ENCODE results near the gene METTL3. TPM values are rescaled to one million over a fixed set of nuclear protein-coding genes. Genes with fewer than 3 reads are reported as not detected.

METTL3 gene
- total and polyA plus RNA-seq, 2 of the 13 experiments (the other 11 are each of a cell fraction or from before 2014, with no cell fraction given): 123 to 130 TPM

GRCh38 chr14:21475767-21476522 lies 35.2 kb downstream of the METTL3 start (continued):
- peak; percentile 58; the same call in 1 of the 2 replicates for TF ChIP-seq FOXP4 (CRISPR knock-in tag; IDR thresholded peaks at IDR 0.05)
- TF ChIP-seq SOX13 (IDR thresholded peaks at IDR 0.05): no peak
- 0 out of 4 replicates have a peak, but pooled peaks of 1 of the 2 experiments have one; percentile 7 for TF ChIP-seq SOX13 (CRISPR knock-in tag; conservative IDR thresholded peaks at IDR 0.05 in 1 of 2, IDR thresholded peaks at IDR 0.05 in 1 of 2)
- TF ChIP-seq UBTF (CRISPR knock-in tag; IDR thresholded peaks at IDR 0.05): no peak
- TF ChIP-seq ZNF614 (CRISPR knock-in tag; IDR thresholded peaks at IDR 0.05; ENCODE audit: borderline replicate concordance): peak; percentile 12; the same call in 1 of the 2 replicates
- 0 out of 2 replicates have a peak, but pooled peaks have one; percentile 54 for TF ChIP-seq SMARCC2 (IDR thresholded peaks at IDR 0.05)
- TF ChIP-seq, protein P1, sequence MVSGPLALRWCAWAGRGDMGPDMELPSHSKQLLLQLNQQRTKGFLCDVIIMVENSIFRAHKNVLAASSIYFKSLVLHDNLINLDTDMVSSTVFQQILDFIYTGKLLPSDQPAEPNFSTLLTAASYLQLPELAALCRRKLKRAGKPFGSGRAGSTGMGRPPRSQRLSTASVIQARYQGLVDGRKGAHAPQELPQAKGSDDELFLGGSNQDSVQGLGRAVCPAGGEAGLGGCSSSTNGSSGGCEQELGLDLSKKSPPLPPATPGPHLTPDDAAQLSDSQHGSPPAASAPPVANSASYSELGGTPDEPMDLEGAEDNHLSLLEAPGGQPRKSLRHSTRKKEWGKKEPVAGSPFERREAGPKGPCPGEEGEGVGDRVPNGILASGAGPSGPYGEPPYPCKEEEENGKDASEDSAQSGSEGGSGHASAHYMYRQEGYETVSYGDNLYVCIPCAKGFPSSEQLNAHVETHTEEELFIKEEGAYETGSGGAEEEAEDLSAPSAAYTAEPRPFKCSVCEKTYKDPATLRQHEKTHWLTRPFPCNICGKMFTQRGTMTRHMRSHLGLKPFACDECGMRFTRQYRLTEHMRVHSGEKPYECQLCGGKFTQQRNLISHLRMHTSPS (CRISPR knock-in tag; IDR thresholded peaks at IDR 0.05; ENCODE audit: low read depth): no peak
- TF ChIP-seq, protein P2, sequence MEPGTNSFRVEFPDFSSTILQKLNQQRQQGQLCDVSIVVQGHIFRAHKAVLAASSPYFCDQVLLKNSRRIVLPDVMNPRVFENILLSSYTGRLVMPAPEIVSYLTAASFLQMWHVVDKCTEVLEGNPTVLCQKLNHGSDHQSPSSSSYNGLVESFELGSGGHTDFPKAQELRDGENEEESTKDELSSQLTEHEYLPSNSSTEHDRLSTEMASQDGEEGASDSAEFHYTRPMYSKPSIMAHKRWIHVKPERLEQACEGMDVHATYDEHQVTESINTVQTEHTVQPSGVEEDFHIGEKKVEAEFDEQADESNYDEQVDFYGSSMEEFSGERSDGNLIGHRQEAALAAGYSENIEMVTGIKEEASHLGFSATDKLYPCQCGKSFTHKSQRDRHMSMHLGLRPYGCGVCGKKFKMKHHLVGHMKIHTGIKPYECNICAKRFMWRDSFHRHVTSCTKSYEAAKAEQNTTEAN (CRISPR knock-in tag; conservative IDR thresholded peaks at IDR 0.05): no peak
- TF ChIP-seq, protein P3, sequence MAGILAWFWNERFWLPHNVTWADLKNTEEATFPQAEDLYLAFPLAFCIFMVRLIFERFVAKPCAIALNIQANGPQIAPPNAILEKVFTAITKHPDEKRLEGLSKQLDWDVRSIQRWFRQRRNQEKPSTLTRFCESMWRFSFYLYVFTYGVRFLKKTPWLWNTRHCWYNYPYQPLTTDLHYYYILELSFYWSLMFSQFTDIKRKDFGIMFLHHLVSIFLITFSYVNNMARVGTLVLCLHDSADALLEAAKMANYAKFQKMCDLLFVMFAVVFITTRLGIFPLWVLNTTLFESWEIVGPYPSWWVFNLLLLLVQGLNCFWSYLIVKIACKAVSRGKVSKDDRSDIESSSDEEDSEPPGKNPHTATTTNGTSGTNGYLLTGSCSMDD (CRISPR knock-in tag; IDR thresholded peaks at IDR 0.05): no peak
- TF ChIP-seq, protein P4, sequence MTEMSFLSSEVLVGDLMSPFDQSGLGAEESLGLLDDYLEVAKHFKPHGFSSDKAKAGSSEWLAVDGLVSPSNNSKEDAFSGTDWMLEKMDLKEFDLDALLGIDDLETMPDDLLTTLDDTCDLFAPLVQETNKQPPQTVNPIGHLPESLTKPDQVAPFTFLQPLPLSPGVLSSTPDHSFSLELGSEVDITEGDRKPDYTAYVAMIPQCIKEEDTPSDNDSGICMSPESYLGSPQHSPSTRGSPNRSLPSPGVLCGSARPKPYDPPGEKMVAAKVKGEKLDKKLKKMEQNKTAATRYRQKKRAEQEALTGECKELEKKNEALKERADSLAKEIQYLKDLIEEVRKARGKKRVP (CRISPR knock-in tag; IDR thresholded peaks at IDR 0.05): 0 out of 4 replicates have a peak, but pooled peaks of 1 of the 2 experiments have one; percentile 23
- TF ChIP-seq ZNF24 (IDR thresholded peaks at IDR 0.05): 0 out of 2 replicates have a peak, but pooled peaks have one; percentile 47
- TF ChIP-seq NFIC (IDR thresholded peaks at IDR 0.05; ENCODE audit: low read length): peak; percentile 32; the same call in 1 of the 2 replicates
- no peak for TF ChIP-seq BCLAF1 (IDR thresholded peaks at IDR 0.05)
